HG03025 (cell line): ENCODE results near the gene PPP1R11.

ENCODE experiments used
- ATAC-seq: cut with Tn5 transposase; IDR thresholded peaks from one replicate; pipeline ENCODE4 v1.9.1; 2021; ENCODE audit warnings: mild to moderate bottlenecking, moderate library complexity; ENCODE audit not compliant: unreplicated experiment, low FRiP score

The PPP1R11 gene

DNA sequence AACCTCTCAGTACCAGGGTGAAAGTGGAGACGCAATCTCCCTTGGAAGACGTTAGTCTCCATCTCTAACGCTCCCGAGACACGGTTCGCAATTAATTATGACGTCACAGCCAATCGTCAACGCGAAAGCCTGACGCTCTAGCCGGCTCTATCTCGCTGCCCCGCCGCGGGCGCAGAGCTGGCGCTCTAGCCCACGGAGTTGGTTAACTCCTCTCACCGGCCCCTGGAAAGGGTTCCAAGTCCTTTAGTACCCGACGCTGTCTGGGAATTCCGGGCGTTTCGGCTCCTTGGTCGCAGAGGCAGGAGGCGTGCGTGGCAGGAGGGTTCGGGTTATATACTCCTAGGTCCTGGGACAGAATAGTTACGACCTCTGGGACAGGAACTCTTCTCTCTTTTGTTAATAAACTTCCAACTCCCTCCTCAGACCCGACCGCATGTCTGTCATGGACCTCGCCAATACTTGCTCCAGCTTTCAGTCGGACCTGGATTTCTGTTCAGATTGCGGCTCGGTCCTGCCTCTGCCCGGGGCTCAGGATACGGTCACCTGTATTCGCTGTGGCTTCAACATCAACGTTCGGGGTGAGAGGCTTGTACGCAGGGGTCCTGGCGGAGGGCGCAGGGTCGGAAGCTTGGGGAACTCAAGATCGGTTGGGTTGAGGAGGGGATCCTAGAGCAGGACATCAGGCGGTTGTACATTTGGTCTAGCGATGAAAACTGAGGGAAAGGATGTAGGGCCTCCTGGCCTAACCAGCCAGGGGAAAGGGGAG lies 5.7 kb upstream of the PPP1R11 start, which contains the start of gene POLR1H:
TSS of gene POLR1H (plus strand) at position 174 of the 766 bp plus-strand sequence. CDS start at position 434, 260 bp downstream.
- ATAC-seq = peak; percentile 76

GRCh38 chr6:30061858-30062458 lies 5.0 kb upstream of the PPP1R11 start:
- no peak for ATAC-seq

DNA sequence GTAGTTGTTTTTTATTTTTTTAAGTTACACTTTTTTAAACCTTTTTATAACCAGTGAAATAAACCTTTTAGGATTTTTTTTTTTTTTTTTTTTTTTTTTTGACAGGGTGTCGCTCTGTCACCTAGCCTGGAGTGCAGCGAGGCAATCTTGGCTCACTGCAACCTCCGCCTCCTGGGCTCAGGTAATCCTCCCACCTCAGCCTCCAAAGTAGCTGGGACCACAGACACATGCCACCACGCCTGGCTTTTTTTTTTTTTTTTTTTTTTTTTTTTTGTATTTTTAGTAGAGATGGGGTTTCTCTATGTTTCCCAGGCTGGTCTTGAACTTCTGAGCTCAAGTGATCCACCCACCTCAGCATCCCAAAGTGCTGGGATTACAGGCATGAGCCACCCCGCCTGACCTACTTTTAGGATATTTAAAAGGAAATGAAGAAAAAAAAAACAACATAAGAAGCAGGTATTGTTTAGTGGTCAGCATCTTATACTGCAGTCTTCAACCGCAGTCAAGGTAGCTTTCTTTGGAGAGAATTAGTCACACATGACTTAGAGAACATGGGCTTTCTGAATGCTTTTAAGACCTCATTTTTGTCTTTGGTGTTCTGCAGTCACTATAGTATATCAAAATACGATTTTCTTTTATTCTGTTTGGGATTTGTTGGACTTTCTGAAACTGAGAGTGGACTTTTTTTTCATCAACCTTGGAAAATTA lies 4.4 kb upstream of the PPP1R11 start:
- ATAC-seq = no peak

DNA sequence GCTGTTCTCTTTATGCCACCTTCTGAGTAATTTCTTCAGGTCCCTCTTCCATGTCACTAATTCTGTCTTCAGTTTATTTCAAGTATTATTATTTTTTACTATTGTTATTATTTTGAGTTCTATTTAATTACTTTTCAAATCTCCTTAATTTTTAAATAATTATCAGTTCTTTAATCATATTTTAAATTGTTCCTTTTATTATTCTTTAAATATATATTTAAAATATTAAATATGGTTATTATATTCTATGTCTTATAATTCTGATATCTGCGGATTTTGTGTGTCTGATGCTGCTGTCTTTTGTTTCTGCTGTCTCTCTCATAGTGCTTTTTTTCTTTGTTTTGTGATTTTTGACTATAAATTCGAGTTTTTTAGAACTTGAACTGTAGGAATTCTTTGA lies 3.7 kb upstream of the PPP1R11 start:
- ATAC-seq = no peak

DNA sequence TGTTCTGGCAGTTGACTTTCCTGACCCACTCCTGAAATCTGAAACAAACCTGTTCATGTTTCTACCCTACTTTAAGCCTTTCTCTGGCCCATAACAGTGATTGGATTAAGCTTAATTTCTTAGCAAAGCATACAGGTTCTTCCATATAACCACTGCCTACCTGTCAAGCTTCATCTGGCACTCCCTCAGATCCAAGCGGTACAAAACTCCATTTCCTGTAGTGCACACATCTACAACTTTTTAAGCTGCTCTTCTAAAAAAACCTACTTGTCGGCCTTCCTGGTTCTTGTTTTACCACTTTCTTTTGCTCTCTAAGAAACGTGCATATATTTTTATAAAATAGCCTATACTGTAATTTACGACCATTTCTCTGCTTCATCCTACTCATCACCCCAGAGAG lies 916 bp upstream of the PPP1R11 start:
- no peak for ATAC-seq

- no peak for ATAC-seq
These were observed 602 bp downstream of the PPP1R11 start for GRCh38 chr6:30067460-30068139.

- no peak for ATAC-seq
These were observed 4.3 kb downstream of the PPP1R11 start for GRCh38 chr6:30071081-30071818.

DNA sequence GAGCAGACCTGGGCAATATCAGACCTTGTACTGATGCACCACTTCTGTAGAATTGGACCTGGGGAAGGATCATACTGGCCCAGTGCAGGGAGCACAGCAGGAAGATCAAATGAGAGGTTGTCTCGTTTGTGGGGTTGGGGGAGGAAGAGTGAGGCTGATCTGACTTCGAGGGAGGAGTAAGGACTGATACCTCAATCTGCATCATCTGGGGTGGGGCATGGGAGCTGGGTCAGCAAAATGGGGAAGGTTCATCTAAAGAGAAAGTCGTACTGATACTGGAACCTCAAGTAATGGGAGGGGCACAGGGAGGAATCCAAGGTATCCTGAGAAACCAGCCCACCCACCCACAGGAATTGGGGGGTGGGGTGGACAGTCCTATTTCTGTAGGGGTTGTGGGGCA lies 4.9 kb downstream of the PPP1R11 start:
- no peak for ATAC-seq

GRCh38 chr6:30073489-30074235 lies 6.7 kb downstream of the PPP1R11 start:
- ATAC-seq = no peak

DNA sequence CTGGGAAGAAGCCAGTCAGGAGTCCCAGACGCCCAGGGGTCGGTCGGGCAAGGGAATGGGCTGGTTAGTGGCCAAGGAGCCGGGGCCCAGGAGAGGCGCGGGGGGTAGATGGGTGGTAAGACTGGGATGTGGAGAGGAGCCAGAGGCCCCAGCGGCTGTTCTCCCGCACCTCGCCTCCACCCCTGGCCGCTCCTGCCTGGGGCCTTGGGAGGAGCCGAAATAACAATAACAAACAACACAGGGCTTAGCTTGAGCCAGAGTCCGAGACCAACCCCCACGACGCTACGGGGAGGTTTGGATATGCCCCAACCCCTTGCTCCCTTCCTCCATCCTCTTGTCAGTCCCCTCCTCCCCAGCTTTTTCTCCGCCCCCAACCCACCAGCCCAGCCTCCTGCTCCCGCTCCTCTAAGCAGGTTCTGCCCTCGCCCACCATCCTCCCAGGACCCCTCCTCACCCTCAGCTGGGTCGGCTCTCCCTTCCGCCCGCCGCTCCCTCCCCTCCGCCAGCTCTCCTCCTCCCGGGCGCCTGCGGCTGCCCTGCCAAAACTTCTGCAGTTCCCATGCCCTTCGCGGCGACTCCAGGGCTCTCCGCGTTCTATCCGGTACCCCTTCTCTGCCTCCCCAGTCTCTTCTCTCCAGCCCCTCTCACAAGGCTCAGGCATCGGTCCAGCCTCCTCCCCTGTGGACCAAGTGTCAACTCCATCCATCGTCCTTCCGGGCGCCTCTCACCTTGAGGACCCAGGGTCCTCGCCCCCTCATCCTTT lies 7.5 kb downstream of the PPP1R11 start:
- ATAC-seq = no peak

DNA sequence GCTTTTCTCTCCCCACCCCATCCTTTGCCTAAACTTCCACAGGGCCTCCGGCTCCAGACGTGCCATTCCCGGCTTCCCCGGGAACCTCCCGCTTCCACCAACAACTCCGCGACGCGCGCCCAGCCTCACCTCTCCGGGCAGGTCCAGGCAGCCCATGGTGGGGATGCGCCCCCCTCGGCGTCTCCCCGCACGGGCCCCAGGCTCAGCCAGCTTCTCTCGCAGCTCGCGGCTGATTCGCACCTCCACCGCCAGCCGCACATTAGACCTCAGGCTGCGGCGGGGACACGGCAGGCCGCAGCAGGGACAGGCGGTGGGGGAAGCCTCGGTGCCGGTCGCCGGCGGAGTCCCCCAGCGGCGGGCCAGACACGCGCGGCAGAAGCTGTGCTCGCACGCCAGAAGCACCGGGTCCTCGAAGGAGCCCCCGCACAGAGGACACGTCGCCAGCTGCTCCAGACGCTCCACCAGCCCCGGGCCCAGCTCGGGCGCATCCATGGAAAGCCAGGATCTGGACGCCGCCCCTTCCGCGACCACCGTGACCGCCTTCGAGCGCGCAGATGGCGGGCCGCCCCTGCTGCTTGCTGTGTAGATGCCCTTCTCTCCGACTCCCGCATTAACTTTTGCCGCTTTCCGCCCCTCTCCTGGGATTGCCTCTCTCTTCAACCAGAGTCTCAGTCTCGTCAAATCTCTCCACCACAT lies 8.2 kb downstream of the PPP1R11 start, which contains the start of gene RNF39:
TSS of gene RNF39 (minus strand) at position 676 of the 696 bp plus-strand sequence. CDS start at position 492, 184 bp downstream.
- ATAC-seq = no peak

DNA sequence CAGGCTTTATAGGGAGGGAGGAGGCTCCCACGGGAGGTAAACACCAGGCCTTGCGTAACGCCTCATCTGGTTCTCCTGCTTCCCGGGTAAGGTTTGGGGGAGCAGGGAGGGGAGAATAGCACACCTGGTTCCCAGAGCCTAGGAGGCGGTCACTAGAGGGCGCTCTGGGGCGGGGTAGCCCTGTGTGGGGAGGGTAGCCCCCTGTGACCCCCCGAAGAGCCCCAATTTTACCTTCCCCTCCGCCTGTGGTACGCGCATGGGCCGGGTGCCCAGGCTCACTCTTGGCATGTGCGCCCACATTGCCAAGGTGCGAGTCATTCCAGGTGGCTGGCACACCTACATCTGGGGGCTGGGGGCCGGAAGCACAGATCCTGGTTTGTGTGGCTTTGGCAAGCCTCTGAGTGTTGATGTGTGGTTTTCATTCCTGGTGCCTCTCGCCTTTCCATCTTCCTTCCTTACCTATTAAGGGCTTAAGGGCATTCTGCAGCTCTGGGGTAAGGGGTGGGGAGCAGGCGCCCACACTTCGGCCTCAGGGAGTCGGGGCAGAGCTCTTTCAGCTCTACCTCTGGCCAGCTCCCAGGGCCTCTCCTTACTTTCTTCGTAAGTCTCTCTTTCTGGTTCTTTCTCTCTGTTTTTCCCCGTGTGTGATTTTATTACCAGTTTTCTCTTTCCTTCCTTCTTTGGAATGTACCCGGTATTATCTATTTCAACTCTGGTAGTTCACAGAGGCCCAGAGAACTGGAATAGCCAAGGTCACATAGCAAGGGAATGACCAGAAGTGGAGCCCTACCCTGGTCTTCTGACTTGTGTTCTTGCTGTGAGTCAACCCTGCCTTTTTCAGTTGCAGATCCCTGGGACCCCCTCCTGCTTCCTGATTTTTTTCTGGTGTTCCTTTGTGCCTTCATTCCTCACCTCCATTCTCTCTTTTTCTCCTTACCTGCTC lies 9.1 kb downstream of the PPP1R11 start:
- no peak for ATAC-seq

GRCh38 chr6:30077218-30077617 lies 10.2 kb downstream of the PPP1R11 start:
- ATAC-seq = no peak

DNA sequence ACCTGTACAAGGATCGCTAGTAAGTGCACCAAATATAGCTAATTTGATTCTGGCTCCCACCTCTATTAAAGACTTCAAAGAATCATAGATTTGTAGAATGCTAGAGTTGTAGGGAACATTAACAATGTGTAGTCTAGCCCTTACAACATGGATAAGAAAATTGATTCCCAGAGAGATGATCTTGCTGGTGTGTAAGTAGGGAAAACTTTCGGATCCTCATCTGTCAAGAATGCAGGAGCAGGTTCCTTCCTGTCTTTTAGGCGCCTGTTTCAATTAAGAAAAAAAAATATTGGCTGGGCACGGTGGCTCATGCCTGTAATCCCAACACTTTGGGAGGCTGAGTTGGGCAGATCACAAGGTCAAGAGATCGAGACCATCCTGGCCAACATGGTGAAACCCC lies 20.9 kb downstream of the PPP1R11 start:
- no peak for ATAC-seq

DNA sequence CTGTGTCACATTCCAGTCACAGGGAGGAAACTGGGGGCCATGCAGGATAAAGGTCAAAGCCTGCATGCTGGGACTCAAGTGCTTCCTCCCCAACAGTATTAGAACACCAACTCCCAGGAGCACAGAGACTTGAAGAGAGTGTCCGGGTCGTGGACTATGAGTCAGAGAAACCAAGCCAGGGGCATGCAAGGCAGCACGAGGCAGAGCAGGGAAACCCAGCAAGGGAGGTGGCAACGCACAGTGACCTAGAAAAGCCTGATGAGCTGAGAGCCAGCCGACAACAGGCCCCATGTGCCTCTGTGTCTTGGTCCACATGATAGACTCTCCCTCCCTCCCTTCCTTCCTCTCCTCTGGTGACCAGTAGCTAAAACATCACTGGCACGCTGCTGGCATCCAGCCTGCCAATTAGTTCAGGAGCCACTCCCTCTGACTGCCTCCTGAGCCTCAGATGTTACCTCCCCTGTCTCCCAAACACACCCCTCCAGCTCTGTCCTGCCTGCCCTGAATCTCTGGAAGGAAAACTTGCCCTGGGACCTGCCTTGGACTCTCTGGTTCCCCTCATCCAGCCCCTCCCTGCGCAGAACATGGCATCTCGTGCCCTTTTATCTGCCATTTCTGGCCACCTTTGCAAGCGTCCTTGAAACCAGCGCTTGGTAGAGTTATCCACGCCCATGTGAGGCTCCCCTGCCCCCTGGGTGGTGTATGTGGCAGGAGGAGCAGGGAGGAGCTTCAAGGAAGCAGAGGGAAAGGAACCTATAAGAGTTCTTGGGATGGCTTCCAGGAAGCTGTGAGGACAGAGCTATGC lies 24.8 kb downstream of the PPP1R11 start:
- ATAC-seq = no peak

DNA sequence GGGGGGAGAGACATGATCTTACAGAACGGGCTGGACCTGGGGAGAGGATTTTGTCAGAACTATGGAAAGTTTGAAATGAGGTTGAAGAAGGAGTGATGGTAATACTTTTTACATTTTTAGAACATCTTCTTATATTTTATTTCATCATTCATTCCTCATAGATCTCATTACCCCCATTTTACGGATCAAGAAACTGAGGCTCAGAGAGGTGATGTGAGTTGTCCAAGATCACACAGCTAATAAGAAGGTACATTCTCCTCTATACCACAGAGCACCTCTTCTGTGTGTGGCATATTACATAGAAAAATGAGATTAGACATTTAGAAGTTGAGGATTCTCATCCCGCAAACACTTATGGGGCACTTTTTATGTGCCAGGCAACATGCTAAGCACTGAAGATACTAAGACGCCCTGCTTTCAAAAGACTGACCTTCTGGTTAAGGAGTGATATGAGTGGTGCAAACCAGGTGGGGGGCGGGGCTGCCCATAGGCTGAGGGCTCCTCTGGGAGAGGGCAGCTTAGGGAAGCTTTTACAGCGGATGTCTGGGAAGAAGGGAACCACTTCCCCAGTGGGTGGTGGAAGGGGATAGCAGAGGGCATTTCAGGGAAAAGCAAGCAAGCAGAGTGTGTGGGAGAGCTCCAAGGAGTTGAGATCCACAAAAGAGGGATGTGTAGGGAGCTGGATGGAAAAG lies 26.0 kb downstream of the PPP1R11 start:
- no peak for ATAC-seq
